ENCODE data around the gene MICAL3. TPM values are rescaled to one million over a fixed set of nuclear protein-coding genes. Genes with fewer than 3 reads are reported as not detected.

MICAL3 gene
- total RNA-seq, 1 donor from 2014 or later, result 103 TPM

DNA sequence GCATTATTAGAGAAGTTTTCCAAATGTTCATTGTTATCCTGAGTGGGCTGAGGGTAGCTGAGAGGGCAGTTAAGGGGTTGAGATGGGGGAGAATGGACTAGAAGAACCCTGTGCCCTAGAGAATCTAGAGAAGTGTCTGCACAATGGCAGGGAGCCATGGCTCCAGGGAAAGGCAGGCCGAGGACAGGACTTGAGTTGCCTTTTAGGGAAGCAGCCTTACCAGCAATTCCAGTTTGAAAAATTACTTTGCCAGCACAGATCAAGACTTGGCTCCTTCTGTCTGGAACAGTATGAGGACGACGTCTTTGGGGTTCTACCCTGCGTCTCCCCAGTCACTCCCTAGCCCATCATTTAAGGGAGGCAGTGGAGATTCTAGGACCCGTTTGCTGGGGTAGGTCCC, 25.7 kb upstream of the MICAL3 start:
- Mint-ChIP-seq H3K4me3 (no peak overlapping the region), H3K27me3 (ENCODE audit: low read depth) (no peaks in the 10 kb centered on the region), H3K36me3 (no peaks in the 10 kb centered on the region), H3K27ac (peak overlapping the region; percentile 59), H3K9me3 (no peaks in the 10 kb centered on the region), H3K4me1 (peaks cover 7% of the 10 kb centered on the region)
- TF ChIP-seq, protein P1, sequence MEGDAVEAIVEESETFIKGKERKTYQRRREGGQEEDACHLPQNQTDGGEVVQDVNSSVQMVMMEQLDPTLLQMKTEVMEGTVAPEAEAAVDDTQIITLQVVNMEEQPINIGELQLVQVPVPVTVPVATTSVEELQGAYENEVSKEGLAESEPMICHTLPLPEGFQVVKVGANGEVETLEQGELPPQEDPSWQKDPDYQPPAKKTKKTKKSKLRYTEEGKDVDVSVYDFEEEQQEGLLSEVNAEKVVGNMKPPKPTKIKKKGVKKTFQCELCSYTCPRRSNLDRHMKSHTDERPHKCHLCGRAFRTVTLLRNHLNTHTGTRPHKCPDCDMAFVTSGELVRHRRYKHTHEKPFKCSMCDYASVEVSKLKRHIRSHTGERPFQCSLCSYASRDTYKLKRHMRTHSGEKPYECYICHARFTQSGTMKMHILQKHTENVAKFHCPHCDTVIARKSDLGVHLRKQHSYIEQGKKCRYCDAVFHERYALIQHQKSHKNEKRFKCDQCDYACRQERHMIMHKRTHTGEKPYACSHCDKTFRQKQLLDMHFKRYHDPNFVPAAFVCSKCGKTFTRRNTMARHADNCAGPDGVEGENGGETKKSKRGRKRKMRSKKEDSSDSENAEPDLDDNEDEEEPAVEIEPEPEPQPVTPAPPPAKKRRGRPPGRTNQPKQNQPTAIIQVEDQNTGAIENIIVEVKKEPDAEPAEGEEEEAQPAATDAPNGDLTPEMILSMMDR (IDR thresholded peaks at IDR 0.05; ENCODE audit: unreplicated experiment), result no peak
- DNase-seq (ENCODE audit: low spot score in 2 of 2, unreplicated experiment in 2 of 2), result no peak

DNA sequence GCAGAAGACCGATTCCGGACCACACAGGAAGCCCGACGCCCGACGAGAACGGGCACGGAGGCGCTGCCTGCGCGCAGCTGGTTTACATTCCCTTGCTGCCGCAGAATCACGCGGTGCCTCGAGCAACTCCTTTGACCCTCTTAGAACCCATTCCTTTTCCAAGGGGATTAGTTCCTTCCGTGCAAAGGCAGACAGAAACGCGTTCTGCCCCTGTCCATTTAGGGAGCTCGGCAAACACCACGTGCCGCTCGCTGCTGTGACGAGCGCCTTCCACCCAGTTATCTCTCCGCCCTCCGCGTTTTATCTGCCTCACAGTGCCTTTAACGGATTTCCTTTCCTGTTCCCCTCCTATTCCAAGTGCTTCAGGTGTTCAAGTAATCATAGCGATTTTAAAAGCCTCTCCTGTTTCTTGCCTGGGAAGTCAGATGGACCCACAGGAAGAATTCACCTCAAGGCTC, 24.1 kb upstream of the MICAL3 start:
- Mint-ChIP-seq H3K4me3 (no peak overlapping the region), H3K27ac (no peak overlapping the region), H3K27me3 (ENCODE audit: low read depth) (no peaks in the 10 kb centered on the region), H3K9me3 (no peaks in the 10 kb centered on the region), H3K4me1 (peaks cover 7% of the 10 kb centered on the region), H3K36me3 (no peaks in the 10 kb centered on the region)
- DNase-seq (ENCODE audit: low spot score in 2 of 2, unreplicated experiment in 2 of 2), result no peak
- TF ChIP-seq, protein P1 (IDR thresholded peaks at IDR 0.05; ENCODE audit: unreplicated experiment), result no peak

DNA sequence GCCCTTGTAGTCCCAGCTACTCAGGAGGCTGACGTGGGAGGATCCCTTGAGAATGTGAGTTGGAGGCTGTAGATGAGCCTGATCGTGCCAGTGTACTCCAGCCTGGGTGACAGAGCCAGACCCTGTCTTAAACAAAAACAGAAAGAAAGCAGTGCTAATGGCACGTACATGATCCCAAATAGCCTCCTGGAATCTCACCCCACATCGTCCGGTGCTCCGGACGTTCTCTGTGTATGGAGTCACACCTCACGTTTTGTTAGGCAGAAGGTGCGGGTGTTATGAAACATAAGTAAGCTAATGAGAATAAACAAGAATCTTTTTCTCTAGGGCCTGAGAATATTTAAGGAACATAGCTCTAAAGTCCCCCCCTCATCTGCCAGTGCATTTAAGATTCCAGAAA, 23.7 kb upstream of the MICAL3 start:
- TF ChIP-seq, protein P1 (IDR thresholded peaks at IDR 0.05; ENCODE audit: unreplicated experiment), result no peak
- no peak overlapping the region for H3K27ac Mint-ChIP-seq

DNA sequence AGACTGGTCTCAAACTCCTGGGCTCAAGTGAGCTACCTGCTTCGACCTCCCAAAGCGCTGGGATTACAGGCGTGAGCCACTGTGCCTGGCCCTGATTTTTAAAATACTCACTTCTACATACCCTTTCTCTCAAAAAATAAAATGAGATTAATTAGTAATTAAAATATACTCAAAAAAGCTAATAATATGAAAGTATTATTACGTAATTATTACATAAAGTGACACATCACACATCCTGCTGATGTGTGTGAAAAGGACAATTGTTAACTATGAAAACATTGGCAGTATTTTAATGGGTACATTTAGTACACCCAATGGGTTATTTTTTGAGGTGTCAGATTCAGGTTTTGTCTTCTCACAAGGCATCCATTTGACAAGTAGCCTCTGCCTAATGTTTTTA, 21.4 kb upstream of the MICAL3 start:
- Mint-ChIP-seq H3K4me1 (peaks cover 7% of the 10 kb centered on the region), H3K27ac (no peak overlapping the region)
- DNase-seq (ENCODE audit: low spot score in 2 of 2, unreplicated experiment in 2 of 2), result no peak

More for the DNA sequence above, 23.7 kb upstream of the MICAL3 start:
- peaks cover 7% of the 10 kb centered on the region for H3K4me1 Mint-ChIP-seq
- H3K27me3 Mint-ChIP-seq (ENCODE audit: low read depth), result no peaks in the 10 kb centered on the region
- H3K9me3 Mint-ChIP-seq, result no peaks in the 10 kb centered on the region
- no peak overlapping the region for H3K4me3 Mint-ChIP-seq
- no peaks in the 10 kb centered on the region for H3K36me3 Mint-ChIP-seq
- DNase-seq (ENCODE audit: low spot score in 2 of 2, unreplicated experiment in 2 of 2), result no peak

DNA sequence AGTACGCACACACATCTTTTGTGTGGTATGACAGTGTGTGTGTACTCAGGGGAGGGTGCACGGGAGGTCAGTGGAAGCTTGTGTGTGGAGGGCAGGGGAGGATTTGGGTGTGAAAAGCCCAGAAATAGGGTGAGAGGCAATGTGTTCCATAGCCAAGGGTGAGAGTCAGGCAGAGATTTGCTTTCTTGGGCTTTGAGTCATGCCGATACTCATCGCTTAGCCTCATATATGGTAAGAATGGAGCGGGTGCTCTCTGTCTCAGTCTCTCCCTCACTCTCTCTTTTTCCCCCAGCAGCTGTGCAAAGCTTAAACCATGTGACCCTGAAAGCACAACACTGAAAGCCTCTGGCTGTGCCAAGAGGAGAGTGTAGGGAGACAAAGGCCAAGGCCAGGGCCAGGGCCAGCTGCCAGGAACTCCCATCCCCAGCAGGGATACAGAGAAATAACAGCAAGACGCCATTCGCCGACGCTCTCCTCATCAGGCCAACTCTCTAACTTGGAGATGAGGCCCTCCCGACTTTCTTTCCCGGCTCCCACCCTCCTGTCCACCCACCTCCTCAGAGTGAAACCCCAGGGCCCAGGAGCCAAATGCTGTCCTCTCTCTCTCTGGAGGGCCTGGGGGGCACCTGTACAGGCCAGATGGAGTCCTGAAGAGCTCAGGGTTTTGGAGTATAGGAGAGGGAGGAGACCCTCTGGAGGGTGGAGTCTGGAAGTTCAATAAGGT, 20.3 kb upstream of the MICAL3 start:
- Mint-ChIP-seq H3K36me3 (no peaks in the 10 kb centered on the region), H3K9me3 (peaks cover 3% of the 10 kb centered on the region), H3K27ac (no peak overlapping the region), H3K4me3 (no peak overlapping the region), H3K4me1 (no peaks in the 10 kb centered on the region), H3K27me3 (ENCODE audit: low read depth) (no peaks in the 10 kb centered on the region)
- TF ChIP-seq, protein P1 (IDR thresholded peaks at IDR 0.05; ENCODE audit: unreplicated experiment), result no peak
- DNase-seq (ENCODE audit: low spot score in 2 of 2, unreplicated experiment in 2 of 2), result no peak

More for the DNA sequence above, 21.4 kb upstream of the MICAL3 start:
- H3K36me3 Mint-ChIP-seq, result no peaks in the 10 kb centered on the region
- no peaks in the 10 kb centered on the region for H3K27me3 Mint-ChIP-seq (ENCODE audit: low read depth)
- H3K4me3 Mint-ChIP-seq, result no peak overlapping the region
- peaks cover 3% of the 10 kb centered on the region for H3K9me3 Mint-ChIP-seq
- TF ChIP-seq, protein P1 (IDR thresholded peaks at IDR 0.05; ENCODE audit: unreplicated experiment), result no peak

All from mesothelial cell of epicardium (in vitro differentiated cells).